ENCODE results near the gene PROZ. TPM values are rescaled to one million over a fixed set of nuclear protein-coding genes. Genes with fewer than 3 reads are reported as not detected.

Gene PROZ
- total and polyA plus RNA-seq, 2 donors (not counting 1 experiment from before 2014, with no cell fraction given) = not detected

DNA sequence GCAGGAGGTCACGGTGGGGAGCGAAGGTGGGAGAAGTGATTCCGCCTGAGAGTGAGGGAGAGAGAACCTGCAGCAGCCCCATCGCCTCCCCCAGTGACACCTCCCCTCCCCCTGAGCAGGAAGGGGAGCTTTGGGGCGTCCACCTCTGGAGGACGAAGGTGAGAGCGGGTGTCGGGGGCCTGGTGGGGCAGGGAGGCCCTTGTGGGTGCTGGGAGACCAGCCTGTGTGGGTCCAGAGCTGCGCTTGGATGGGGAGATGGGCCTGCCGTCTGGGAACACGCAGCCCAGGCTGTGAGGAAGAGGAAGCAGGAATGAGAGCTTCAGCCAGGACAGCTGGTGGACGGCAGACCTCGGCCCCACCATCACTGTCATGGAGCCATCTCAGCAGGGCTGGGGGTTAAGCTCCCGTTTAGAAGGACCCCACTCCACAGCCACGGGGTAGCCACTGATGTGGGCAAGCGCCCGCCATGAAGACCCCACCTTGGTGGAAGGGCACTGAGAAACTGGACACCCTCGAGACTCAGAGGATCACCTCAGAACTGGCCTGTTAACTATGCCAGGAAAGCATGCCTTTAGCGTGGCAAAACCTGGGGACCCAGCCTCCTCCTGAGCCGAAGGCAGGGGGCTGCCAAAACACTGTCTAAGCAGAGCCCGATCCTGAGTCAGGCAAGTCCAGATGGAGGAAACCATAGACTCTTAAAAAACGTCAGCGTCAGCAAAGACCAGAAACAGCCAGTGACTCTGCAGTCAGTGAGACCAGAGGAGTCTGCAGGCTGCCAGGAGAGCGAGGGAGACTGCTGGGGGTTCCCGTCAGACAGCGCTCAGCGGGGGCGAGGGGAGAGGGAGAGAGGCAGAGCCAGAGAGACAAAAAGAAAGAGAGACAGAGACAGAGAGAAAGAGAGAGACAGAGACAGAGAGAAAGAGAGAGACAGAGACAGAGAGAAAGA is 6.4 kb upstream of the PROZ start:
- H3K4me2 ChIP-seq (ENCODE audit: extremely low read depth, insufficient read depth, low read length) = peak overlapping the region; percentile 20
- peak overlapping the region in 1 of 4 experiments; percentile 33 for H3K4me3 ChIP-seq (replicated peaks in 1 of 4; ENCODE audit: control extremely low read depth in 1 of 4, insufficient read depth in 1 of 4, low read depth in 3 of 4, low read length in 4 of 4)
- H2AFZ ChIP-seq (ENCODE audit: low read length) = peak overlapping the region; percentile 62
- H3K27me3 ChIP-seq (ENCODE audit: control insufficient read depth, insufficient read depth, low read length) = no peaks in the 10 kb centered on the region
- H3K9ac ChIP-seq (ENCODE audit: insufficient read depth, low read length) = no peak overlapping the region
- peaks cover 14% of the 10 kb centered on the region for H3K4me1 ChIP-seq (ENCODE audit: control insufficient read depth, extremely low read depth, insufficient read depth, low read length)
- H3K36me3 ChIP-seq (ENCODE audit: control insufficient read depth, insufficient read depth, low read length) = no peaks in the 10 kb centered on the region
- DNase-seq (ENCODE audit: low read depth in 2 of 2) = peak; percentile 69 to 71
- no peak overlapping the region for H3K27ac ChIP-seq (ENCODE audit: insufficient read depth, low read length)
- H3K79me2 ChIP-seq (ENCODE audit: control insufficient read depth, insufficient read depth, low read length) = no peaks in the 10 kb centered on the region
- H3K9me3 ChIP-seq (ENCODE audit: control insufficient read depth, insufficient read depth, low read depth, low read length) = no peaks in the 10 kb centered on the region
- H4K20me1 ChIP-seq (ENCODE audit: control insufficient read depth, extremely low read depth, insufficient read depth, low read length) = no peaks in the 10 kb centered on the region
- no peak for TF ChIP-seq EZH2 (IDR thresholded peaks at IDR 0.05; ENCODE audit: low read length, missing control alignments)
- TF ChIP-seq, protein P1, sequence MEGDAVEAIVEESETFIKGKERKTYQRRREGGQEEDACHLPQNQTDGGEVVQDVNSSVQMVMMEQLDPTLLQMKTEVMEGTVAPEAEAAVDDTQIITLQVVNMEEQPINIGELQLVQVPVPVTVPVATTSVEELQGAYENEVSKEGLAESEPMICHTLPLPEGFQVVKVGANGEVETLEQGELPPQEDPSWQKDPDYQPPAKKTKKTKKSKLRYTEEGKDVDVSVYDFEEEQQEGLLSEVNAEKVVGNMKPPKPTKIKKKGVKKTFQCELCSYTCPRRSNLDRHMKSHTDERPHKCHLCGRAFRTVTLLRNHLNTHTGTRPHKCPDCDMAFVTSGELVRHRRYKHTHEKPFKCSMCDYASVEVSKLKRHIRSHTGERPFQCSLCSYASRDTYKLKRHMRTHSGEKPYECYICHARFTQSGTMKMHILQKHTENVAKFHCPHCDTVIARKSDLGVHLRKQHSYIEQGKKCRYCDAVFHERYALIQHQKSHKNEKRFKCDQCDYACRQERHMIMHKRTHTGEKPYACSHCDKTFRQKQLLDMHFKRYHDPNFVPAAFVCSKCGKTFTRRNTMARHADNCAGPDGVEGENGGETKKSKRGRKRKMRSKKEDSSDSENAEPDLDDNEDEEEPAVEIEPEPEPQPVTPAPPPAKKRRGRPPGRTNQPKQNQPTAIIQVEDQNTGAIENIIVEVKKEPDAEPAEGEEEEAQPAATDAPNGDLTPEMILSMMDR (conservative IDR thresholded peaks at IDR 0.05 in 1 of 2, IDR thresholded peaks at IDR 0.05 in 1 of 2; ENCODE audit: low read depth in 1 of 2, low read length in 2 of 2) = no peak

DNA sequence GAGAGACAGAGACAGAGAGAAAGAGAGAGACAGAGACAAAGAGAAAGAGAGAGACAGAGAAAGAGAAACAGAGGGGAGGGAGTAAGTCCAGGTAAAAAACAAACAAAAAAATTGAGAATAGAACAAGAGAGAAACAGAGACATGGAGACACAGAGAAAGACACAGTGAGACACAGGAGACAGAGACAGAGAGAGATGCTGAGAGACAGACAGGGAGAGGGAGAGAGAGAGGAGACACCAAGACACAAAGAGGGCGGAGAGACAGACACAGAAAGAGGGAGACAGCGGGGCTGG is 5.8 kb upstream of the PROZ start:
- Histone ChIP-seq H3K36me3 (ENCODE audit: control insufficient read depth, insufficient read depth, low read length) (no peaks in the 10 kb centered on the region), H3K9ac (ENCODE audit: insufficient read depth, low read length) (no peak overlapping the region), H3K9me3 (ENCODE audit: control insufficient read depth, insufficient read depth, low read depth, low read length) (no peaks in the 10 kb centered on the region), H3K4me1 (ENCODE audit: control insufficient read depth, extremely low read depth, insufficient read depth, low read length) (peaks cover 14% of the 10 kb centered on the region), H4K20me1 (ENCODE audit: control insufficient read depth, extremely low read depth, insufficient read depth, low read length) (no peaks in the 10 kb centered on the region), H3K27ac (ENCODE audit: insufficient read depth, low read length) (peak overlapping the region; percentile 6), H3K27me3 (ENCODE audit: control insufficient read depth, insufficient read depth, low read length) (no peaks in the 10 kb centered on the region), H3K79me2 (ENCODE audit: control insufficient read depth, insufficient read depth, low read length) (no peaks in the 10 kb centered on the region), H3K4me3 (replicated peaks in 1 of 4; ENCODE audit: control extremely low read depth in 1 of 4, insufficient read depth in 1 of 4, low read depth in 3 of 4, low read length in 4 of 4) (peak overlapping the region in 1 of 4 experiments; percentile 33), H3K4me2 (ENCODE audit: extremely low read depth, insufficient read depth, low read length) (peak overlapping the region; percentile 29), H2AFZ (ENCODE audit: low read length) (peak overlapping the region; percentile 55)
- TF ChIP-seq, protein P1 (conservative IDR thresholded peaks at IDR 0.05 in 1 of 2, IDR thresholded peaks at IDR 0.05 in 1 of 2; ENCODE audit: low read depth in 1 of 2, low read length in 2 of 2) = no peak
- no peak for TF ChIP-seq EZH2 (IDR thresholded peaks at IDR 0.05; ENCODE audit: low read length, missing control alignments)
- DNase-seq (ENCODE audit: low read depth in 2 of 2) = no peak

DNA sequence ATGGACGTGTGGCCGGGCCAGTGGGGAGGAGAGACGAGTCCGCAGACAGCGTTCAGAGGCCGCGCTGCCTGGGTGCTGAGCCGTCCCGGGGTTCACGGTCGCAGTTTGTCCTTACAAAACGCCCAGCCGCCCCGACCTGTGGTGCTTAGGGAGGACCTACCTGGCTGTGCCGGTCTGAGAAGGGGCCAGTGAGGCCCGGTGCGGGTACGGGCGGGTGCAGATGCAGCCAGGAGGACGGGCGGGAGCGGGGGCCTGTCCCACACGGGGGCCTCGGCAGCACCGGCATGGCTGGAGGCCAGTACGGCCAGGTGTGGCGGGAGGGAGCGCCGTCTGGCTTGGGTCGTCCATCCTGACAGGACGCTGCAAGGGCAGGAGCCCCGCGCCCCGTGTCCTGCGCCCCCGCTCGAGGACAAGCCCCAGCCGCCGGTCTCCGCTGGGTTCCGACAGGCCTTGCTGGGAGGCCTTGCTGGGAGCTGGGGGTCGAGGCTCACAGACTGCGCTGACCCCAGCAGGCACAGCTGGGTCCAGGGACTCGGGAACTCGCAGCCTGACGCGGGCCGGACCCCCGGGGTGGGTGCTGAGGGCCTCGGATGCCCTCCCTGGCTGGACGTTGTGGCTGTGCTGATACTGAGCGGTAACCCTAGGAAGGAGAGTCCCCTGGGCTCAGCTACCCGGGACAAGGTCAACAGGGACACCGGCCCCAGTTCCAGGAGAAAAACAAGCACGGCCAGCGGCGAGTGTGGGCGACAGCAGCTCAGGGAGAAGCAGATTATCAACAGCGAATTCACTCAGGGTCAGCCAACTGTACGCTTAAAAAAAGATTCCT is 5.3 kb upstream of the PROZ start:
- Histone ChIP-seq H3K9me3 (ENCODE audit: control insufficient read depth, insufficient read depth, low read depth, low read length) (no peaks in the 10 kb centered on the region), H3K36me3 (ENCODE audit: control insufficient read depth, insufficient read depth, low read length) (no peaks in the 10 kb centered on the region), H4K20me1 (ENCODE audit: control insufficient read depth, extremely low read depth, insufficient read depth, low read length) (no peaks in the 10 kb centered on the region), H3K9ac (ENCODE audit: insufficient read depth, low read length) (peak overlapping the region; percentile 20), H3K27me3 (ENCODE audit: control insufficient read depth, insufficient read depth, low read length) (no peaks in the 10 kb centered on the region), H3K4me2 (ENCODE audit: extremely low read depth, insufficient read depth, low read length) (peak overlapping the region; percentile 85), H3K4me1 (ENCODE audit: control insufficient read depth, extremely low read depth, insufficient read depth, low read length) (peaks cover 14% of the 10 kb centered on the region), H3K79me2 (ENCODE audit: control insufficient read depth, insufficient read depth, low read length) (no peaks in the 10 kb centered on the region), H3K4me3 (replicated peaks in 1 of 4; ENCODE audit: control extremely low read depth in 1 of 4, insufficient read depth in 1 of 4, low read depth in 3 of 4, low read length in 4 of 4) (peak overlapping the region; percentile 21 to 49 (median 40)), H2AFZ (ENCODE audit: low read length) (peak overlapping the region; percentile 73), H3K27ac (ENCODE audit: insufficient read depth, low read length) (peak overlapping the region; percentile 72)
- TF ChIP-seq, protein P1 (conservative IDR thresholded peaks at IDR 0.05 in 1 of 2, IDR thresholded peaks at IDR 0.05 in 1 of 2; ENCODE audit: low read depth in 1 of 2, low read length in 2 of 2) = no peak
- no peak for TF ChIP-seq EZH2 (IDR thresholded peaks at IDR 0.05; ENCODE audit: low read length, missing control alignments)
- DNase-seq (ENCODE audit: low read depth in 2 of 2) = peak in 1 of 2 donors; percentile 37
